HG03066 (cell line): ENCODE data around the gene DOC2A.
"Not testable (repeated sequence)": the region's sequence is repeated elsewhere in the genome, so short reads cannot be mapped to it uniquely, and the experiment has no call there.

Source experiments
- ATAC-seq: cut with Tn5 transposase; IDR thresholded peaks from one replicate; pipeline ENCODE4 v1.9.1; 2021; ENCODE audit warnings: low read depth; ENCODE audit not compliant: unreplicated experiment

DOC2A gene

GRCh38 chr16:30010844-30011713, at the start of gene DOC2A:
Gene DOC2A, minus strand, starts transcription at chr16:30011027. Its CDS starts 805 bp downstream, at chr16:30010222.
- no peak for ATAC-seq

- no peak for ATAC-seq
Observed at GRCh38 chr16:30060346-30060745, 49.5 kb upstream of the DOC2A start.

GRCh38 chr16:30054959-30055553, 44.2 kb upstream of the DOC2A start:
- ATAC-seq, result no peak

- no peak for ATAC-seq
Observed at GRCh38 chr16:30054451-30054850, 43.6 kb upstream of the DOC2A start.

- no peak for ATAC-seq
Observed at GRCh38 chr16:30053376-30054015, 42.7 kb upstream of the DOC2A start.

- ATAC-seq, result peak; percentile 65
Observed at GRCh38 chr16:30052671-30053372, 42.0 kb upstream of the DOC2A start.

- ATAC-seq, result no peak
Observed at GRCh38 chr16:30051518-30051917, 40.7 kb upstream of the DOC2A start.

- no peak for ATAC-seq
Observed at GRCh38 chr16:30049871-30050270, 39.0 kb upstream of the DOC2A start.

- ATAC-seq, result no peak
Observed at GRCh38 chr16:30046588-30046987, 35.8 kb upstream of the DOC2A start.

GRCh38 chr16:30046178-30046577, 35.4 kb upstream of the DOC2A start:
- no peak for ATAC-seq

GRCh38 chr16:30041841-30042240, 31.0 kb upstream of the DOC2A start:
- no peak for ATAC-seq

GRCh38 chr16:30040690-30041089, 29.9 kb upstream of the DOC2A start:
- not testable (repeated sequence) for ATAC-seq

GRCh38 chr16:30040221-30040620, 29.4 kb upstream of the DOC2A start:
- no peak for ATAC-seq

- ATAC-seq, result no peak
Observed at GRCh38 chr16:30033270-30033669, 22.4 kb upstream of the DOC2A start.

- no peak for ATAC-seq
Observed at GRCh38 chr16:30032083-30032819, 21.4 kb upstream of the DOC2A start.

- ATAC-seq, result no peak
Observed at GRCh38 chr16:30031477-30031918, 20.7 kb upstream of the DOC2A start.

- no peak for ATAC-seq
Observed at GRCh38 chr16:30030841-30031413, 20.1 kb upstream of the DOC2A start, which contains the start of gene TLCD3B. Gene TLCD3B, minus strand, starts transcription at chr16:30031271. Its CDS starts 744 bp downstream, at chr16:30030527.

- no peak for ATAC-seq
Observed at GRCh38 chr16:30030011-30030685, 19.3 kb upstream of the DOC2A start.

- no peak for ATAC-seq
Observed at GRCh38 chr16:30028438-30029076, 17.7 kb upstream of the DOC2A start.
